OCI-M2 (cell line): Measurements from ENCODE around the gene NLK.

Source experiments
- DNase-seq: peaks from one replicate; lab custom pipeline; 2025; ENCODE audit not compliant: unreplicated experiment; lab: John Stamatoyannopoulos, UW

Gene NLK

DNA sequence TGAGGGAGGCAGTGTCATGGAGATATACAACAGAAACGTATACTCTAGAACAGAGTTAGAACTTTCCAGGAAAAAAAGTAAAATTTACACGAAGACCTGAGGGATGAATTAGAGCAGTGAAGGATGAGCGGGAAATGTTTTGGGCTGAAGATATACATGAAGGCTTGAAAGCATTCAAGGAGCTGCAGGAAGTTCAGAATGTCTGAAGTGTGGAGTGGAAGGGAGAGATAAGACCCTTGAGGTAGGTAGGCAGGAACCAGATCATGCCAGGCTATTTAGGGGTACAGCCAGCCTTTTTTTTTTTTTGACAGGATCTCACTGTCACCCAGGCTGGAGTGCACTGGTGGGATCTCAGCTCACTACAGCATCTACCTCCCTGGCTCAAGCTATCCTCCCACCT lies 3.2 kb upstream of the NLK start:
- DNase-seq = peak; percentile 8

DNA sequence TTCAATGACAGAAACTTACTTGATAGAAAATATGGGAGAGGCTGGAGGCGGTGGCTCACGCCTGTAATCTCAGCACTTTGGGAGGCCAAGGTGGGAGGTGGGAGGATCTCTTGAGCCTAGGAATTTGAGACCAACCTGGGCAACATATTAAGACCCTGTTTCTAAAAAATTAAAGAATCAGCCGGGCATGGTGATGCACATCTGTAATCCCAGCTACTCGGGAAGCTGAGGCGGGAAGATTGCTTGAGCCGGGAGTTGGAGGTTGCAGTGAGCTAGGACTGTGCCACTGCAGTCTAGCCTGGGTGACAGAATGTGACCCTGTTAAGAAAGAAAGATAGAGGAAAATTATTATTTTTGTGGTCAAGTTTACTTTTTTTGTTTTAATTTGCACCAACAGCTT lies 2.1 kb upstream of the NLK start:
- DNase-seq = no peak

DNA sequence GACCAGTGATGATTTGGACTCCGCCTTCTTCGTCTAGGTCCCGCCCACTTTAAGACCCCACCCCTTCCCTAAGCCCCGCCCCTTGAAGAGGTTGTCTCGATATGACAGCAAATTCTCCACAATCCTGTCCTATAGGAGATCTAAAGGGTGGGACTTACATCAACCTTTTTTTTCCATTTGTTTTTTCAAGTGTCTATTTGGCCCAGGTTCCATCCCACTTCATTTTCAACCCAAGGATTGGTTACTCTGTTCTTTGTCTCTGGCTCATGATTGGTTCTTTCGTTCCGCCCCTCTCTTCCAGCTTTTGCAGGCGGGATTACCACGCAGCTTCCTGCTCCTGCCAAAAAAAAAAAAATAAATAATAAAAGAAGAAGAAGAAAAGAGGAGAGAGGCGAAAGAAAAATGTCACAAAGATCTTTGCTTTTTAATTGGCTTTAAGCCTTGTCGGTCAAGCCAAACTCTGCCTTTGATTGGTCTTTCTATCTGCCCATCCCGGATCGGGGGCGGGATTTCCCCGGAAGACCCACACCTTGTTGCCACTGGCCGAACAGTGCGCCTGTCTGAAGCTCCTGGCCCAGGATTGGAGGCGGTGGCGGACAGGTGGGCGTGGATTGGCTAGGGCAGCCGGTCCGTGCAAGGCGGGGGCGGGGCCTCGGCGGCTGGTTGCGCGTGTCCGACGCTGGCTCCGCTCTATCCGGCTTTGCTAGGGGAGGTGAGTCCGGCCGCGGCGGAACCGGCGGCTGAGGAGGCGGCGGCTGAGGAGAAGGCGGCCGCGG lies 1.2 kb upstream of the NLK start:
- peak; percentile 95 for DNase-seq

DNA sequence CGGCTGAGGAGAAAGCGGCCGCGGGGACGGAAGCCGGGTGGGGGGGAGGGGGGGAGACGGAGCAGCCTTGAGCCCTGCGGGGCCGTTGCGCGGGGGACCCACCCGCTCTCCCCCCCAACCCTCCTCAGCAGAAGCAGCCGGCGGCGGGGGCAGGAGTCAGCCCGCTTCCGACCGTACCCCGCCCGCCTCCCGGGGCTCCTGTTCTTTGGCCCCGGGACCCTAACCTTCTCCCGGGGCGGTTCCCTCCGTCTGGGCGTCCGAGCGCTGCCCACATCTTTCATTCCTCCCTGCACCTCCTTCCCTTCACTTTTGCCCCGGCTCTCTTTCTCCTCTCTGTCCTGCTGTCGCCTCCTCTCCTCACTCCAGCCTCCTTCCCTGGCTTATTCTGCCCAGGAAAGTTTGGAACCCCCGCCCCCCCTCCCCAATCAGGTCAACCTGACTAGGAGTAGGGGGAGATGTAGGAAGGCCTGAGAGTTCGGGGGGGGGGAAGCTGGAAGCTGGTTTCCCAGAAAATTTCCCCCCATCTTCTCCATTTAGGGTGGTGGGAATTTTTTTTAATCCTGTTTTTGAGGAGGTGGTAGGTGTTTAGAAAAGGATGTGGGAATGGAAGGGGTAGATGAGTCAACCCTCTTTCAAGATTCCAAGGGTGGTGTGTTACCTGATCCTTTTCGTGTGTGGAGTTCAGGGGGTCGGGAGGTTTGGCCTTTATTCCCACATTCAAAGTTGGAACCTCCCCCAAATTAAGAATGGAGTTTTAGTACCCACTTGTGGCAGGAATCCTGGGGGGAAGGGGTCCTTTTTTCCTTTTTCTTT lies 427 bp upstream of the NLK start:
- no peak for DNase-seq

DNA sequence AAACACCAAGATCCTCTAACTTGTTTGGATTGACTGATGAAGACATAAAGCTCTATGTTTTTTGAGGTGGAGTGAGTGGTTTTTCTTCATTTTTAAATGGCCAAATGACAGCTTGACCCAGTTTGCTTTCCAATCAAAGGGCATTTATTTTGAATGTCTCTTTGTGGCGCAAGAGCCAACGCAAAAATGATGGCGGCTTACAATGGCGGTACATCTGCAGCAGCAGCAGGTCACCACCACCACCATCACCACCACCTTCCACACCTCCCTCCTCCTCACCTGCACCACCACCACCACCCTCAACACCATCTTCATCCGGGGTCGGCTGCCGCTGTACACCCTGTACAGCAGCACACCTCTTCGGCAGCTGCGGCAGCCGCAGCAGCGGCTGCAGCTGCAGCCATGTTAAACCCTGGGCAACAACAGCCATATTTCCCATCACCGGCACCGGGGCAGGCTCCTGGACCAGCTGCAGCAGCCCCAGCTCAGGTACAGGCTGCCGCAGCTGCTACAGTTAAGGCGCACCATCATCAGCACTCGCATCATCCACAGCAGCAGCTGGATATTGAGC lies 329 bp downstream of the NLK start:
- DNase-seq = no peak

DNA sequence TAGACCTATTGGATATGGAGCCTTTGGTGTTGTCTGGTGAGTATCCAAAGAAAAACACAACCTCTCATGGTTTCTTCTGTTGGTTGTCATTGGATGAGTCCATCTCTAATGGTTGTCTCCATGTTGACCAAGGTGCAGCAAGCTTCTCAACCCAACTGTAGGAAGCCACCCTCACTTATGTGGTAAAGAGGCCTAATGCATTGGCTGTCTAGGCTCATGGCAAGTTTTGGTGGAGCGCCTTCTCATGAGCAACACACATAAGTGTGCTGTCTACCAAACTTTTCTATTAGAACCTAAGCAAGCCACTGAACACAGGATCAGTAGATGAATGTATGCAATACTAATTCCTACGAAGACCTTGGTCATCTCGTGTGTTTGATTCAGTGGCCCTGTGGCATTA lies 819 bp downstream of the NLK start:
- DNase-seq = no peak

DNA sequence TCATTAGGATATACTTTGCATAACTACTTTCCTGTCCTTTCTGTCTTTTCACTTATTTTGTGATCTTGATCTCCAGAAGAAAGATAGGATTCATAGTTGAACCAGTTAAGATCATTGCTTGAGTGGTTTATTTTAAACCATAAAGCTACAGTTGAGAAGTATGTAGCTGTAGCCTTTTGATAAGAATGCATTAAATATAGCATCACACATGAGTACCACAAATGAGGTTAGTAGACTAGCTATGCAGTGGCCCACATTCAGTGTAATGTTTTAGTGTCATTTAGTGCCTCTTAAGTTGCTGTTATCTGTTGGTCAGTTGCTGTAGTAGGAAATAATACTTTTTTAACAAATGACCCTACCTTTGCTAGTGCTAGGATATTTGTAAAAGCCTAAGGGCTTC lies 1.3 kb downstream of the NLK start:
- DNase-seq = no peak

DNA sequence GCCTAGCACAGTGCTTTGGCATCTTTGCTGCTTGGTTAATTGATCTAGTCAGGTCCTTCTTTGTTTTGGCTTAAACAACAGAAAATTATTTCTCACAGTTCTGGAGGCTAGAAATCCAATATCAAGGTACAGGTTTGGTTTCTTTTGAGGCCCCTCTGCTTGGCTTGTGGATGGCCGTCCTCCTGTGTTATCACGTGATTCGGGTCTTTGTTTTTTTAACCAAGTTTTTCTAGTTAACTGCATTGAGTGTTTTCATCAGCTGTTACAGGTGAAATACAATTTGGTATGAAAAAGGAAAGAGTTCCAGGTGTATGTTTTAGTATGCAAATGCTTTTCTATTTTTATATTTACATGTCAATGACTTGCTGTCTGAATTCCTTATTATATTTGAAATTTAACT lies 2.8 kb downstream of the NLK start:
- DNase-seq = no peak

DNA sequence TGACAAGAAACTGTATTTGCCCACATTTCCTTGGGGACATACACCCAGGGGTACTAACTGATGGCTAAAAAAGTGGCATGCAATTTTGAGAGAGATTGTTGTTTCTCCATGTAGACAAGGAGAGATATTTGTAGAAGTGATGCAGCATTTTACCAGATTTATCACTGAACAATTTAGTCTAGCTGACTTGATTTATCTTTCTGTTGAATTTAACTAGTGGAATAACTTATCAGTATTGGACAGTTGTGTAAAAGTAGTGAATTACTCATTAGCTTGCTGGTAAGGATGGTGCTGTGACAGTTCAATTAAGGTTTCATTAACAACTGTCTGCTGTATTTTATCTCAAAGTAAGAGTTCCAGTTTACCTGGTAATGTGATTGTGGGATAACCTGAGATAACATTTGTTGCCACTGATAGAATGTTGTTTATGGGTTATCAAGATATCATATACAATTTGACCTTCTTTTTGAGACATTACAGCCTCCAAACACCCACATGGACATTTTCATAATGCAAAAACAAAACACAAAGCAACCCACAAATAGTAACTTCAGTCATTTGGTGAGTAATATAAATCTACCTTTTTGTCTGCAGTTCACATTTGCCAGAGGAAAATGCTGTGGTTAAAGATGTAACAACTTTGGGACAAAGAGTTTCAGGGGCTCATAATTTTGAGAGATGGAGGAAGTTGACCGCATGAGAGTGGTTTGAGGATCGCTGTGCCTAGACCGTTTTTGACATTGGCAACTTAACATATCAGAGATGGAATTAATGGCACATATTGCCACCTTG lies 3.8 kb downstream of the NLK start:
- DNase-seq = no peak

DNA sequence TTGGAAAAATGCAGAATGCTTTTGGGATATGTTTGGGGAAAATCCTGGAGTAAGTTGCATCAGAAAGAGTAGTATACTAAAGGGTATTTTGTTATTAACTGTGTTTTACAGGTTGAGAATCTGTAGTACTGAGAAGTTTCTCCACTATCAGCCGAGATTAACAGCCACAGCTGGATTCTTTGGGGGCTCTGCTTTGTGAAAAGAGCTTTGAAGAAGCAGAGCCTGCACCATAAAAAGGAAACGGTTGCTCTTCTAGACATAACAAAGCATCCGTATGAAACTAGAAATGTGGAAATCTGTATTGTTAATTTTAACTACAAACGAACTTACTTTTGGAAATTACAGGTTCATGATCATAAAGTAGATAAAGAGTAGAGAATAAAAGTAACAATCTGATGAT lies 5.3 kb downstream of the NLK start:
- no peak for DNase-seq

DNA sequence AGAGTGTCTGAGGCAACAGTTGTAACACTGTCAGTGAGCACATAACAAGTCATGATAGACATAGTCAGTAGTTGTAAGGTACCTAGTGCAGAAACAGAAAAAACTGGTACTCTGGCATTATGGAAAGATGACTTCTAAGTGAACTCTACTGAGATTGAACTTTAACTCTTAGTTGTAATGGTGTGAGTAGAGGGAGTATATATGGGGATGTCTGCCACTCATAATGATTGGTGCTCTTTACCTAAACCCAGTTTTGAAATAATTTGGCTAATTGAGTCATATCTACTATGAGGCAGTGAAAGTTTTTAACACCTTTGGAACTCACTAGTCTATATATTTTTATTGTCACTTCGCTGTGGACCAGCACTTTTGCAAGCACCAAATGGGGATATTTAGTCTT lies 6.6 kb downstream of the NLK start:
- DNase-seq = no peak

DNA sequence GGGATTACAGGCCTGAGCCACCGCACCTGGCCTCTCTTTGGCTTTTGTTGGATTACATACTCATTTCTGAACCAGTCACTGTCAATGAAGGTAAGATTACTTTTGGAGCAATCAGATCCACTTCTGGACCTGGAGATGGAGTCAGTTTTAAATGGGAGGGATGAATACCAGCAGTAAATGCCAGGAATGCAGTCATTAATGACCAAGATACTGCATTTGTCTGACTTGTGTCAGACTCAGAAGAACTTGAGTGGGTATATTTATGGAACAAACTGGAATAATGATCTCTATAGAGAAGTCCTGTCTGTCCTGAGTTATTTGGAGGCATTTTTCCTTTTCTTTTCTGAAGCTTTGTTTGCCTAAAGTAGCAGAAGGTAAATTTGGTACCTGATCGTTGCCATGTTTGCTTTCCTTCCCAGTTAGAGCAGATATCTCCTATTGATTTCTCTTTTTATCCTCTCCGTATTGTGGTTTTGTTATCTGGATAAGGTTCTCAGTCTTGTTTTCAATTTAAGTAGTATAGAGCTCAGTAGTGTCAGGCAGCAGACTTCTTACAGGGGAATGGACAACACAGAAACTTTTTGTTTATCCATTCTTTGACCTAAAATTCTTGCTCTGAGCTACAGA lies 10.7 kb downstream of the NLK start:
- DNase-seq = no peak

DNA sequence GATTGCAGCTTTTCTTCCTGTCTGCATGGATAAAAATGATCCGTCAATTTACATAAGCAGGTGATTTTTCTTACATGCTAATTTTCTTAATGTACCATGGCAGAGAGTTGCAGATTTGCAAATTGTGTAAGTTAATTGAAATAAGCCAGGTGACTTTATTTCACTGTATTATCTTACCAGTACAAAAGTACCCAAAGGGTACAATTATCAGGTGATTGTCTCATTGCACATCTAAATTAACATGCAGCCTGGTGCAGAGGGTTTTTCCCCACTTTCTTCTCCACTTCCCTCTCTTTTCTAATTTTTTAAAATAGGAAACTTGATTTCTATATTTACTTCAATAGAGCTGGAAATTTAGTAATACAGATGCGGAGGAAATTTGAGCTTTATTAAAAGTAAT lies 11.2 kb downstream of the NLK start:
- no peak for DNase-seq

DNA sequence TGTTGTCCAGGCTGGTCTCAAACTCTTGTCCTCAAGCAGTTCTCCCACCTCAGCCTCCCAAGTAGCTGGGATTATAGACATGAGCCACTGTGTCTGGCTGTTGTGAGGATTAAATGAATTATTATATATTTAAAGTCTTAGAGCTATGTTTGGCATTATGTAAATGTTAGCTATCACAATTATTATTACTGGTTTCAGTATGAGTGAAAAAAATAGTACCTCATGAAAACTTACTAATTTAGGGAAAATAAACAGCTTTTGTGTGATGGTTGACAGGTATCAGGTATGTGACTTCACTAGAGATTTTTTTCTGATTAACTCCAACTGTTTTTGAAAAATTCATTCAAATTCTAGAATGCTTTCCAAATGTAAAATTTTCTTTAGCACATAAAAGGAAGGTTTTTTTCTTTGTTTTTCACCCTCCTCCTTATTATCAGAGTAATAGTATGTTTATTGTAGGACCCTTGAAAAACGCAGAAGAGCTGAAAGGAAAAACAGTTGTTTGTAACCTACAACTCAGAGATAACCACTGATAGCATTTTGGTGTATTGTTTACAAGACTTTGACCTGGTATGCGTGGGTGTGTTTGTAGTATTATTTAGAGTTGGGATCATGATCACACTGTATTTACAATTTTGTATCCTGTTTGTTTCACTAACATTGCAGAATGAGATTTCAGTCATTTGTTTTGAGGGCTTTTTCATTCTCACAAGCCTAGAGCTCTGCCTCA lies 13.2 kb downstream of the NLK start:
- no peak for DNase-seq

DNA sequence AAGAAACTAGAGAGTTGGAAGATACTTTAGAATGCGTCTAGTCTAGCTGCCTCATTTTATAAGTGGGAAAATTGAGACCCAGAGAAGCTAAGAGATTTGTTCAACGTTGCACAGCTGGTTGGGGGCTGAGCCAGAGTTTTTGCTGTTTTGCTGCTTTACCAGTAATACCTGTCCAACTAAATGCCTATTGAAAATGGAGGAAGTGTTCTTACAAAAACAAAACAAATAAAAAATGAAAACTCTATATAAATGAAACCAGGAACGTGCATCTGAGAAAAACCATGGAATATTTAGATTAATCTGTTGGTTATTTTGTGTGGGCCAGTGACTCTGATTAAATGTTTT lies 13.8 kb downstream of the NLK start:
- no peak for DNase-seq

DNA sequence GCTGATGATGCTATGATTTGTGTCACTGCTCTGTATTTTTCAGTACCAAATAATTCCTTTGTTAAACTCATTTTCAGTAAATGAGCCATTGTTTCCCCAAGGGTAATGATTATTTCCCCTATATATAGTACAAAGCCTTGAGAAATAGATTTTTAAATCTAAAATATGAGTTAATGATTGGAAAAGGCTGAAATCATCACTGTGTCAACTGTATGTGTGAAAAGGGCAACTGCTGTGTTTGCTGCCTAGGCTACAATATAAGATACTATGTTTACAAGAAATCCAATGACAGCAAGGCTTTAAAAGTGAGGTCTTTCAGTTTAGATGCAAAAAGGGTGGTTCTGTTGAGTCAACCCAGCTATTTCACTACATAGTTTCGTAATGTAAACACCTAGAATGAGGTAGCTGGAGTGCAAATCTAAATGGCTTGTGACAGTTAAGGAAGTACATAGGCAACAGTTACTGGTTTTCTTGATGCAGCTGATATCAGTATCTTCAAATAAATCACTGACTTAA lies 15.3 kb downstream of the NLK start:
- no peak for DNase-seq

DNA sequence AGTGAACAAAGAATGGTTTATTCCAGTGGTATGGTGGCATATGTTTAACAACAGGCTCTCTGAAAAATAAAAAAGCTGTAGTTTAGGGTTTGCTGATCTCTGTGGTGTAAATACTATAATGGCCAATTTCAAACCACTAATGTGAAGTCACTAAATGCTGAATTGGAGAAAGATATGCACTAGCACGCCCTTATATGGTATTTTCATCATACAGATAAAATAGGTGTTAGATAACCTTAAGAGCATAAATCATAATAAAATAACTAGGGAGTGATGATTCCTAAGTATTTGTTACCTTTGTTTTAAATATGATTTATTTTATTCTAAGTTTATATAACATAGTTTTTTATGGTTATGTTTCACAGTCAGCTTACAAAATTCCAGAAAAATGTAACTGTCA lies 17.2 kb downstream of the NLK start:
- DNase-seq = no peak

DNA sequence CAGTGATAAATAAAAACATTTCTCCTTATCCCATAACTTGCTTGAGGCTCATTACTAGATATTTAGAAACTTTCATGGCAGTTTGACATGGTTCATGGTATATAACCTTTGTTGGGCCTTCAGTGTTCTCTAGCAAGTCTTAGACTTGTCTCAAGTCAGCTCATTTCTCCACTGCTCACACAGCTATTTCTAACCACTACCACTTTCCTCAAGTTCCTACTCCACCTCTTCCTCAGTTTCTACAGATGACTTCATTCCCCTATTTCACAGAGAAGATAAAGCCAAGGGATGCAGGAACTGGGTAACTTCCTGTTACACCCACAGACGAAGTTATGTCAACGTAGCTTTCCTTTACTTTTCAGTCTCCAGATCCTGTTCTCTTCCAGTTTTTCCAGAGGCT lies 23.2 kb downstream of the NLK start:
- DNase-seq = no peak

DNA sequence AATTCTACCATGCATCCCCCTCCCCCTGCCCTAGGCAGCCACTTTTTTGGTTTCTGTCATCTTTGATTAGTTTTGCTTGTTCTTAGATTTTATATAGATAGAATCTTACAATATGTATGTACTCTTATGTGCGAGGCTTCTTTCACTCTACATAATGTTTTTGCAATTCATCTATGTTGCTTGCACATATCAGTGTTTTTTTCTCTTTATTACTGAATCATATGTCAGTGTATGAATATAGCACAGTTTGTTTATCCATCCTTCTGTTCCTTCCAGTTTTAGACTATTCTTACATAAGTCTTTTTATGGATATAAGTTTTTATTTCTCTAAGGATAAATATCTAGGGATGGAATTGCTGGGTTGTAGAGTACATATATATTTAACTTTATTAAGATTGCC lies 26.6 kb downstream of the NLK start:
- no peak for DNase-seq

DNA sequence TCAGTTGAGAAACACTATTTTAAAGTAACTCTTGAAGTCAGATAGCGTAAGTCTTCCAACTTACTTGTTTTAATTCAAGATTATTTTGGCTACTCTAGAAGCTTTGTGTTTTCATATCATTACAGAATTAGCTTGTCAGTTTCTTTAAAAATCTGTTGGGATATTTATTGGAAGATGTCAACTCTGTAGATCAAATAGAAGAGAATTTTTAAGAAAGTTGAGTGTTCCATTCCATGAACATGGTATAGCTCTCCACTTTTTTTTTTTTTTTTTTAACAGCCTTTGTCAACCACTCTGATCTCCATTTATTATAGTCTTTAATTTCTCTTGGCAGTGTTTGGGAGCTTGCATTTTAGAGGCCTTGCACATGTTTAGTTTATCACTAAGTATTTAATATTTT lies 28.7 kb downstream of the NLK start:
- no peak for DNase-seq
